Measurements from ENCODE around the gene TBXAS1.

TBXAS1 gene

DNA sequence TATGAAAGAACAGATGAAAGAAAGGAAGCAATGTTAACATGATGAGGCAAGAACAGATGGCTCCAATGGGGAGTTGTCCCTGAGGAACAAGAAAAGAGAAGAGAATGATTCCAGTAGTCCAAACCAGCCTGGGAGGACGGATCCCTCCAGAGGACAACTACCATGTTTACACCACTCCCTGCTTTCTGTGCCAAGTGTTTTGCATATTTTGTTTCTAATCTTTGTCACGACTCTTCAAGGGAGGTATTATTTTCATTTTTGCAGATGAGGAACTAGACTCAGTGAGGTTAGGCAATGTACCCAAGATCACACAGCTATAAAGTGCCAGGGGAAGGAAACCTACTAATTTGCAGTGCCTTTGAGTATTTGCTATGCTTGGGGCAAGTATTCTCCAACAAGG, 117.5 kb downstream of the TBXAS1 start:
- no peak for DNase-seq (ENCODE audit: low read depth, low spot score)

DNA sequence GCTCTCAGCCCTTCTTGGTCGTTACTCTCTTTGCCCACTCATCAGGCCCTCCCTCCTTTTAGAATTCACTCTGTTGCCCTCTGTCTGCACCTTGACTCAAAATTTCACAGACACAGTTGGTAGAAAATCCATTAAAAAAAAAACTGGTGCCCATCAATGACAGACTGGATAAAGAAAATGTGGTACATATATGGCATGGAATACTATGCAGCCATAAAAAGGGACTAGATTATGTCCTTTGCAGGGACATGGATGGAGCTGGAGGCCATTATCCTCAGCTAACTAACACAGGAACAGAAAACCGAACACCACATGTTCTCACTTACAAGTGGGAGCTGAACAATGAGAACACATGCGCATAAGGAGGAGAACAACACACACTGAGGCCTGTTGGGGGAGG, 118.0 kb downstream of the TBXAS1 start:
- DNase-seq (ENCODE audit: low read depth, low spot score), result no peak

DNA sequence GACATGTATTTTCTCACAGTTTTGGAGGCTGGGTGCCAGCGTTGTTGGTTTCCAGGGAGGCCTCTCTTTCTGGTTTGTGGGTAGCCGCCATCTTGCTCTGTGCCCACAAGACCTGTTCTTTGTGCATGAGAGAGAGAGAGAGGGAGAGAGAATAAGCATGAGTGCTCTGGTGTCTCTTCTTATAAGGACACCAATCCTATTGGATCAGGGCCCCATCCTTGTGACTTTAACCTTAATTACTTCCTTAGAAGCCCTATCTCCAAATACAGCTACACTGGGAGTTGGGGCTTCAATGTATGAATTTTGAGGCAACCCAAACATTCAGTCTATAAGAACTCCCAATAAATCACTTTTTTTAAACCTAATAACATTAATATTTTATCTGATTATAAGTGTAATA, 119.1 kb downstream of the TBXAS1 start:
- no peak for DNase-seq (ENCODE audit: low read depth, low spot score)

DNA sequence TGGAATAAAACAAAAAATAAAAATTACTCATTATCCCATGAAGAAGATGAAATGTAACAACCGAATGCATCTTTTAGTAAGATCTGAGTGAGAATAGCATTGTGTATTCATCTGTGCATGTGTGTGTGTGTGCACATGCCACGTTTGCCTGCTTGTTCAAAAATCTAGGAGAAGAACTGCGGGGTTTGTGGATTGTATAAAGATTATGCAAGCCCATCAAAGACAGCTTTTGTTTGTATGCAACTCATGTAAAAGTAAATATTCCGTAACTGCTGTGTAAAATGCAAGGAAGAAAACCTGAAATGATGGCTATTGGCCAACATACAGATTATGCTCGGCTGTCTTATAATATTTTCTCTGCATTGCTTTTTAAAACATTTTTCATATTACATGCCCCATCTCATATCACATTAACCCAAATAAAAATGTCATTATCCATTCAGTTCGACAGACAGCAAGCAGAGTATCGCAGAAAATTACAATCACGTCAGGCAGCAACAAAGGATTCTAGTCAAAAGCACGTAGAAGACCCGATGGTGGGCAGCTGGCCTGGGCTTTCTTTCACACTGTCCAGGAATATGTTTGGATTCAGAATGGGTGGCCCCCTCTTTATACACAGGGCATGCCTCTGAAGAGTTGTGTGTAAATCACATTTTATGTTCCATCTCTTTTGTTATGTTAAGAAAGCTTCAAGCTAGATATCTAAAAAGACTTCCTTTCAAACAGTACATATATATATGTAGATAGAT, 119.7 kb downstream of the TBXAS1 start:
- no peak for DNase-seq (ENCODE audit: low read depth, low spot score)

DNA sequence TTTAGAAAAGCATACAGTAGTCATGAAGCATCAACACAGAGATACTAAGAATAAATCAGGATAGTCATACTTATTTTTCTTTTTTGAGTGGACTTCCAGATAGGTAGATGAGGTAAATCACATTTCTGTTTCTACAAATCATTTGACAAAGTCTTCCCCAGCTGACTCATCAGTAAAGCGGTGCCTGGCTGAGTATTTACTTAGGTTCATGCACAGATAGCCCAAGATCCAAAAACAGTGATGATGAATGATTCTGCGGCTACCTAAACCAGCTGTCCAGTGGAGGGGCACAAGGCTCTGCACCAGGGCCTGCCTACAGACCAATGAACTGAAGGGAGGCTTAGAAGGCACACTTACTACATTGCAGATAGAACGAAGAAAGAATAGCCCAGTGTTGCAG, 120.6 kb downstream of the TBXAS1 start:
- no peak for DNase-seq (ENCODE audit: low read depth, low spot score)

DNA sequence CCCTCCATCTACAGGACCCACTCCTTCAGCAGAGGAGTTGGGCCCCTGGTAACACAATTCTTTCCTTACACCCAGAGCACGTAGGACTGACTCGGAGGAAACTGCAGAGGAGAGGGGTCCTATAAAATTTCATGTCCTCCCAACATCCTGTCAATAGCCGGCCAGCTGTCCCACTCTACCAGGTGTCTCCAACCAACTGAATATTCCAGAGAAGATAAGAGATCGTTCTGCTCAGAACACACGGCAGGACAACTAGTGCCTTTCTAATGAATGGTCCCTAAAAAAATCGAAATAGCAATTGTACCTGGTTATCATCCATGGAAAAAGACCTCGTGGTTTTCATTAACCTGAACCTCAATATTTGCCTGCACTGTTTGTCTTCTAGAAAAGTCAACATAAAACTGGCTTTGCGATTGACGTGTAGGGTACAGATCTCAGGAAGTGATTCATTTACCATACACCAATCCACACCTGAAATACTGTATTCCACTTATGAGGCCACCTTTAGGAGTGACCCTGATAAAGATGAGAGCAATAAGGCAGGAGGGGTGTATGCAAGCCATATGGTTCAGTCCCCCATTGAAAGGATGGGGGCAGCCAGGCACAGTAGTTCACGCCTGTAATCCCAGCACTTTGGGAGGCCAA, 121.9 kb downstream of the TBXAS1 start:
- DNase-seq (ENCODE audit: low read depth, low spot score), result no peak

DNA sequence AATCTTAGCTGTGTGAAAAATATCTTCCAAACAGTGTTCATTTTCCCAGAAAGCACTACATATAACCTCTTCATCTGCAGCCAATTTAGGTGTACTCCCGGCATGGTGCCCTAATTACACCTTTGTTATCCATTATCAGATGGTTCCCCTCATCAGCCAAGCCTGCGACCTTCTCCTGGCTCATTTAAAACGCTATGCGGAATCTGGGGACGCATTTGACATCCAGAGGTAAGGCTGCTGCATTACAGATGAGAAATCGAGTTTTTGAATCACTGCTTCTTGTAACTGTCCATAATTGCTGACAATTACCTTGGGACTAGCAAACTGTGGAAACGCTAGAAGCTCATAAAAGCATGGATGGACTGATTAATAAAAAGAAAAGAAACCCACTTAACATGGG, 124.2 kb downstream of the TBXAS1 start:
- no peak for DNase-seq (ENCODE audit: low read depth, low spot score)

DNA sequence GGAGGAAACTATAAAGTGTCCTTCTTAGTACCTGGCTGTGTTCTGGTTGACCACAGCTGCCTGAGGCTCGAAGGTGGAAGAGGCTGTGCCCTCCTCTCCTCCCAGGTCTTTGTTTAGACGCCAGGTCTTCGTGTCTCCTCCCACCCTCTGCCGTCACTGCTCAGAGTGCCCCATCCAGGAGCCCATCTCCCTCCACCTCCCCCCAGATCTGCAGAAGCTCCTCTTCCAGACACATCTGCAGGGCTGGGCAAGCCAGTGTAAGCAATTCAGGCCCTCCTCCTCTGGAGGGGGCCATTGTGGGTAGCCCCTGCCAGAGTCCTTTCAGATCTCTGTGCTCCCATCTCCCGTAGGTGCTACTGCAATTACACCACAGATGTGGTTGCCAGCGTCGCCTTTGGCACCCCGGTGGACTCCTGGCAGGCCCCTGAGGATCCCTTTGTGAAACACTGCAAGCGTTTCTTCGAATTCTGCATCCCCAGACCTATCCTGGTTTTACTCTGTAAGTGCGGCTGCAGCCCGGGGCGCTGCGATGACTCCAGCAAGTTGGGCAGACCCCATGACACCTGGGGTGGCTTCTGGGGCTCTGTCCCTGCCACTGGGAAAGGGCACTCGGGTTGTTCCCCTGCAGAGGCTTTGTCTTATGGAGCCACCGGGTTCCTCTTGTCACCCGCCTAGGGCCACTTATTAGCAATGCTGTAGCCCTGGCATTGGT, 126.2 kb downstream of the TBXAS1 start:
- DNase-seq (ENCODE audit: low read depth, low spot score), result no peak

DNA sequence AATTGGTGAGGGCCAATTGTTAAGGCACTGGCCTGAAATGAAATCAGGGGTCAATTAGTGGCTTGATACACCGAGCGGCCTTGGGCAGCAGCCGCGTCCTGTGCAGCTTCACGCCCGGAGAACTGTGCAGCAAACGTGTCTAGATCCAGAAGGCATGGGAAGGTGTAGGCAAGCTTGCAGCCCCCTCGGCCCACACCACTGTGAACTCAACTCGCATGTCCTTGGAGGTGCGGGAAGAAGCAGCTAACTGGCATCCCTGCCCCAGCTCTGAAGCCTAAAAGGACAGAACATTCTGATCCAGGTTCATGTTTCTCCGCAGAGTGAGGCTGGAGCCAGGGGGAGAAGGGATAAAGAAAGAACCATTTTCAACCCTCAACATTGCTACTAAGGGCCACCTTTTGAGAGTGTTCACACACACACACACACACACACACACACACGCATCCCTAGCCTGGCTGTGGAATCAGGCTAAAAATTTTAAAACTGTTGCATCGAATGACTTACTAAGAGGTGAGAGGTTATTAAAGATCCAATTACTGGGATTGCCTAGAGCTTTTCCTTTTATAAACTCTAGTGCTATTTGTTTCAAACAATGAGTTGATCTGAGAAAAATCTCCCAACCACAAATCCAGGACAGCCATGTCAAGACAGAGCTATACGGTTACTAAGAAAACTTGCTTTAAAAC, 129.7 kb downstream of the TBXAS1 start:
- DNase-seq (ENCODE audit: low read depth, low spot score), result no peak

DNA sequence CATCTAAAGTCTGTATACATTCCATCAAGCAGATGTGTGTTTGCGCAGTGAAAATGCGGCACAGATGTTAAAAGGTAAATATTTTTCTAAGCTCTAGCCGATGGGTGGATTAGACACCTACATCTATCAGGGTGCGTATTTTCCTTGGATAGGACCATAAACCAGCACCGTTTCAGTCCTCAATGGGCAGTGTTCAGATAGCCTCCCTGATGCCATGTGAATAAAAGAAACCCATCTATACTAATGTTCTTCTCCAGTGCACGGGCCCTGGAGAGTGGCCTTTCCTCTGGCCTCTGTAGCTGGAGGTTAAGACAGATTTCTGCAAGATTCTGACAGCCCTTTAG, 130.2 kb downstream of the TBXAS1 start:
- peak; percentile 24 for DNase-seq (ENCODE audit: low read depth, low spot score)

DNA sequence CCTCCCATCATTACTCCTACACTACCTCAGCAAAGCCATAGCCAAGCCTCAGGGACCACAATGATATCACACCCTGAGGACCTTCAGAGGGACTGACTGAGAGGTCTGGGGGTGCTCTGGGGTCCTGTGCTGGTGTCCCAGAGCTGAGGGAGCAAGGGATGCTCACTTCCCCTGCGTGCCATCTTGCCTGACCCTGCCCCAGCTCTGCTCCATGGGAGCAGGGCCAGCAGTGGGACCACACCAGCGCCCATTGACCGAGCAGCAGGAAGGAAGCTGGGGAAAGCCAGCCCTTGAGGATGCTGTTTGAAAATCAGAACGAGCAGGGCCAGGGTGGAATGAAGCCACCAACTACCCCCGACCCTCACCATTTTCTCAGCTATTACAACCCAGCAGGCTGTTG, 130.7 kb downstream of the TBXAS1 start:
- DNase-seq (ENCODE audit: low read depth, low spot score), result no peak

DNA sequence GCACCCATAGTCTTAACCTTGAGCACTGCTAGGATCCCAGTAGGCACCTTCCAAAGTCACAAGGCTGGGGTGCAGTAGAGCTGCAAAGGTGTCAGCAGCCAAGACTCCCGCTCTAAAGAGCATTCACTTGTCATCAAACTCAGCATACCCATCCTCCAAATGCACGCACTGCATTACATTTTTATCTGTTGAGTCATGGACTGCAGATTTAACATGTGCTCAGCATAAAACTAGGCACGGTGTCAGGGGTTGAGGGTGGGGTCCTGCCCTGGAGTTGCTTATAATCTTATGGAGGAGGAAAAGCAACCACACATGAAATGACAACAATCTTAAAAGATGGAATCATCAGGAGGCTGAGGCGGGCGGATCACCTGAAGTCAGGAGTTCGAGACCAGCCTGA, 131.1 kb downstream of the TBXAS1 start:
- DNase-seq (ENCODE audit: low read depth, low spot score), result no peak

DNA sequence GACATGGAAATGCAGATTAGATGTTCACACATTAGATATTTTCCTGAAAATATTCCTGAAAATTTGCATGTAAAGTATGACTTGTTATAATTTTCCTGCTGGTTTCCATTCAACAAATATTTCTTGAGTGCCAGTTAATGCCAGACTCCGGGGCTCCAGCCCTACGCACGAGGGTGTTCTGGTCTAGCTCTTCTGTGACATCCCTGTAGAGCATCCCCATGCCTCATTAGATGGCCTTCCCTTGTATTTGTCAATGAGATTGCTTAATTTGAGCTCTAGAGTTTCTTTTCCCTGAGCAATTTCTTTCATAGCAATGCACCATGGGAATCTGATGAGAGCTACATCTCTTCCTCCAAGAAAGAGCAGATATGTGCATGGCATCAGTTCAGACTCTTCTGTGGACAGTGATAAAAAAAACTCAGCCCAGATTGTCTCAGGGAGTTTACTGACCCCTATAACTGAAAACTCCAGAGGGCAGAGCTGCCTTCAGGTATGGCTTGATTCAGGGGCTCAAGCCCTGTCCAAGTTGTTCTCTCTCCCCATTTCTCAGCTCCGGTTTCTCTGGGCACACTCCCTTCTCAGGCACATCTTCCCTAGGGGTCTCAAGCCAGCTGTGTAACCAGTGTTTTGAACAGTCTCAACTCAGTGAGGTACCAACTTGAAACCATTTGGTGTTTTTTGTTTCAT, 137.0 kb downstream of the TBXAS1 start:
- DNase-seq (ENCODE audit: low read depth, low spot score), result no peak

DNA sequence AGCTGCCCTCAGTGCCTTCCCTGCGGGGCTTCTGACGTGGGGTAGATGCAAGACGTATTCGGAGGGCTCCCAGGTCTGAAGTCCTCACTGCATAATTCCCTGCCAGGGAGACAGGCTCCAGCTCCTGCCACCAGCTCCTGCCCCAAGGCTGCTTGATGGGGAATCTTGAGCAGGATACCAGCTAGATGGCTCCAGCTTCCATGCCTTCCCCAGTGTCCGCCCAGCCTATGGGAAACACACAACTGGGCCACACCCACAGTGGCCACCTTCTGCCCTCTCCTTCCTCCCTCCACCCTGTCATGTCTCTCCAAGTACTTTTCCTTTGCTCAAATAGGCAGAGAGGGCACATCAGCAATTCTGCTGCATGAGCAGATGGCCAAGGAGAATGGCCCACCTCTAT, 137.9 kb downstream of the TBXAS1 start:
- no peak for DNase-seq (ENCODE audit: low read depth, low spot score)

DNA sequence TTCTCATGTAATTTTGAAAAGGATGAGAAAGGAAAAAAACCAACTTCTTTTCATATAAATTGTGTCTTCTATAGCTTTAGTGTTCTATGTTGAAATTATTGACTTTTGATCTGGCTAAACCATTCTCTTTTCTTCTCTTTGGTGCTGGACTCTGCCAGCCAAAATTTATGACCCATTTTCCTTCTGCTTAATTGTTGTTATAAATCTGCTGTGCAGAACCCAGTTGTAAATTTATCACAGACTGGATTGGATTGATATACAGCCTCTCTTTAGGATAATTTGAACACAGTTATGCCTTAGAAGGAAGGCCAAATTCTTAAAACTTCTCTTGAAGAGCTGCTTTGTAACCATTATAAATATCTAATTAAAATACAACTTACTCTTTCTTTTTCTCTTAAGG, 139.9 kb downstream of the TBXAS1 start:
- DNase-seq (ENCODE audit: low read depth, low spot score), result no peak

DNA sequence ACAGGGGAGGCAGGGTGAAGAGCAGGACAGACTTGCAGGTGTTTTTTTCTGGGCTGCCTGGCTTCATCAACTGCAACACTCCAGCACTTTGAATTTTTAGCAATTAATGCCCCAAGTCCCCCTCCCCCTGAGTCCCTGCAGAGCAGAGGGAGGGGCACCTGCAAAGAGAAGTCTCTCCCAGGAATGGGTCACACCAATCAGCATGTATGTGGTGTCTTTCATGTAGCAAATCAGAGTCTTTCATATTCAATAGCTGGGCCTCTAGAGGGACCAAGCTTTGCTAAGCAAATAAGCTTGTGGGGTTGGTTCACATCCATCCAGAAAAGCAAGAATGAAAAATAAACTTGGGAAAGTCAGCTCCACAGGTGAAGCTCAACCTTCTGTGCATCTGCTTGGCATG, 143.0 kb downstream of the TBXAS1 start:
- no peak for DNase-seq (ENCODE audit: low read depth, low spot score)

DNA sequence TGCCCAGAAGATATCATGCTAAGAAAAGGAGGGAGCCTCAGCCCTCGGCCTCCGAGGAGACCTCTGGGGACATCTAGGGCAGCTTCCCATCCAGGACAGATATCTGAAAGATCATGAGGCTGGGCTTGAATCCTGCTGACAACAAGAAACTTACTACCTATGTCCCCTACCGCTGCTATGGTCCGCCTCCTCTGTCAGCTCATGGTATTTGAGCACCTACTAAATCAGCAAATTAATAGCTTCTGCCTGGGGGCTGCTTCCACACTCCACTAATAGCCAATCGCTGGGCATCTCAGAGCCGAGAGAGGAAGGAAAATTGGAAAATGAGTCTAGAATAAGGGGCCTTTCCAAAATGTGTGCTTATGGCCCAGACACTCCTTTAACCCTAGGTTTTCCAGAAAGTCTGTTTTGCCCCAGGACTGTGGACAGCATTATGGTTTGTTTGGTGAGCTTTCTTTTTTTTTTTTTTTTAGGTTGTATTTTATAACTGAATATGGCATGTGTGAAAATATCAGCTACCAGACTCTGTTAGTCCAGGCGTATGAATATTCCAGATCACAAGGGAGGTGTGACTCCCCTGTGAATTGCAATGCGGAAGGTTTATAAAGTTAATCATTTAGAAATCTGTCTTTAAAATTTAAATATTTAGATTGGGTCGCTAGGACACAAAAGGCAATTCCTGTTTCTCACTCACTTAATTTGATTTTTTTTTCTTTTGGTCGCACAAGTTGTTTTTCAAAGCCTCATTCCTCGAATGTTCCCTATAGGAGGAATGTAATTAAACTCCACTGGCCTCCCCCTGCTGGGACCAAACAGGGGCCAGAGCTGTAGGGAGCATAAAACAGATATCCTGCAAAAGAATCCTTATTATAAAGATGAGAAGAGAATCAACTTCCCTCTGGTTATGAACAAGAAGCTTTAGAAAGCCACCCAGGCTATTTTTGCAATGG, 144.3 kb downstream of the TBXAS1 start:
- no peak for DNase-seq (ENCODE audit: low read depth, low spot score)

DNA sequence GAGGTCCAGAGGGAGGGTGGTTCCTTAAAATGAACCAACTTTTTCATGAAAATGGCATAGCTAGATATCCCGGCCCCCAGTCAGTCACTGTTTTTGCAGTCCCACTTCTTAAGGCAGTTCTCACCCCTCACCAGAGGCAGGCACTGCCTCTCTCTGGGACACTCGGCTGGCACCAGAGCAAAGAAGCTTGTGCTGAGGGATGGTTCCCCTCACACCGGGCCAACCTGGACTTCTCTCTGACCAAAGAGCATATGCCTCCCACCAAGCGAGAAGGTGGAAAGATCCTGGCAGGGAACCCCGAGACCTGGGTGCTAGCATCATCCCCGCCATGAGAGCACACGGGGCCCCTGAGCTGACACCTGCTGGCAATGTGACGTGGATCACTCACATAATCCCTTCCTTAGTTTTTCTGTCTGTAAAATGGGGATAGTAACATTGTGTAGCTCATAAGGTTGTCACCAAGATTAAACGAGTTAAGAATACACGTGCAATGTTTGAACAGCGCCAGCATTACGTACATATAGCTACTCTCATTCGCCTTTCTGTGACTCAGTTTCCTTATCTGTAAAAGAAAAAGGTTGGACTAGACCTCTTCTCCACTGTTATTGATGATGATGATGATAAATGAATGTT, 145.2 kb downstream of the TBXAS1 start:
- no peak for DNase-seq (ENCODE audit: low read depth, low spot score)

DNA sequence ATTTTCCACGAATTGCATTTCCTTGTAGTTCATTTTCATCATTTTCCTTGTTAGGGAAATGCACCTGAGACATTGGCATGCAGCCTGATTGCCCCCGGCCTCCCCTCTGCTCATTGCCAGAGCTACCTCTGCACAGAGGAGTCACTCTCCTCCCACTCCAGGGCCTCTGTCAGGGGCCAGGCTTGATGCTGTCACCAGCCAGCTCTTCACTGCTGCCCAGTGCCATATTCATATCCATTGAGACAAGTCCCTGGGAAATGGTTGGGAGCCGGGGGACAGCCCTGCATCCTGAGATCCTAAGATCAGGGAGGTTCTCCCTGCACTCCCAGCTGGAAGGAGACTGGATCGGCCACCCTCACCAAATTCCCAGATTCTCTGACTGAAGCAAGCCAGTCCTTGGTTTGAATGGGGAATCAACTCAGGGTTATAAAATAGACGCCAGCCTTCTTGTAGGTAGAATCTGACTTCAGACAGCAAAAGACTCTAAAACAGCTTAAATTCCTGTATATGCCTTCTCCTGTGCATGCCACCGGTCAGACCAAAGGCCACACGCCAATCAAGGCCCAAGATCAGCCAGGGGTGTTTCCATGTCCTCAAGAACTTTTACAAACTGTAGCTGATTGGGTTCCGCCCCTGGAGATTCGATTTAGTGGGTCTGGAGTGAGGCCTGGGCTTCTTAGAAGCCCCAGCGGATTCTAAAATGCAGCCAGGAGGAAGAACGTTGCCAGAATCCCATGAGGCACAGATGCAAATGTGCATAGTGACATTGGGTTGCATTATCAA, 147.2 kb downstream of the TBXAS1 start:
- DNase-seq (ENCODE audit: low read depth, low spot score), result no peak
